NB4 (cell line): ENCODE data around the gene MACROD2.

Experiments
- POLR2A ChIP-seq: IDR thresholded peaks from 2 replicates; pipeline ENCODE4 v1.6.1; 2011; ENCODE audit warnings: mild to moderate bottlenecking; ENCODE audit not compliant: insufficient read length; ENCODE audit errors: extremely low read depth
- TF ChIP-seq, protein P1 (sequence below): IDR thresholded peaks from one replicate; pipeline ENCODE4 v1.5.1; 2012; ENCODE audit warnings: low read depth, low read length

DNA sequence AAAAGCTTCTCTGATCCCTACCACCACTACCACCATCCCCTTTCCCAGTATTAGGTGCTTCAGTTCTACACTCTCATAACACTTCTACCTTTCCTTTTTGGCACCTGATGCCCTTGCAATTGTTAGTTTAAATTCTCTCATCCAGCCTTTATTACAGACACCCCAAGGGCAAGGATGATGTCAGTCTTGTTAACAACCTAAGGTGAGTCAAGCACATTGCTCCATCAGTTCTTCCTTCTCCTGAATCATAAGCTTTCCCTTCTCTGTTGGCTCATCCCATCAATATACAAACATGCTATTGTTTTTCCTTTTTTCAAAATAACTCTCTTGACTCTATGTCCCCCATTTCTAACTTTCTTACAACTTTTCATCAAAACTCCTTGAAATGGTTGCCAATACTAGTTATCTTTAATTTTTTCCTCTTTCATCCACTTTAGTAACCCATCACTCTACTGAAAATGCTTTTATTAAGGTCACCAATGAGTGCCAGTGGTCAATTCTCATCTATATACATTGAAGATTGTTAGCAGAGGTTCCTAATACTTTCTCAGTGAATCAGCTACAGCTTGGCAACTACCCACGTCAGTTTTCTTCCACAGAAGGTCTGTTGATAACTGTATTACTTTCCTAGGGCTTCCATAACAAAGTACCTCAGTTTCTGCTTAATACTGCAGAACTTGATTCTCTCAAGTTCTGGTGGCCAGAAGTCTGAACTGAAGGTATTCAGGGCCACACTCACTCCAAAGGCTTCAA lies 439.2 kb downstream of the MACROD2 start:
- TF ChIP-seq, protein P1, sequence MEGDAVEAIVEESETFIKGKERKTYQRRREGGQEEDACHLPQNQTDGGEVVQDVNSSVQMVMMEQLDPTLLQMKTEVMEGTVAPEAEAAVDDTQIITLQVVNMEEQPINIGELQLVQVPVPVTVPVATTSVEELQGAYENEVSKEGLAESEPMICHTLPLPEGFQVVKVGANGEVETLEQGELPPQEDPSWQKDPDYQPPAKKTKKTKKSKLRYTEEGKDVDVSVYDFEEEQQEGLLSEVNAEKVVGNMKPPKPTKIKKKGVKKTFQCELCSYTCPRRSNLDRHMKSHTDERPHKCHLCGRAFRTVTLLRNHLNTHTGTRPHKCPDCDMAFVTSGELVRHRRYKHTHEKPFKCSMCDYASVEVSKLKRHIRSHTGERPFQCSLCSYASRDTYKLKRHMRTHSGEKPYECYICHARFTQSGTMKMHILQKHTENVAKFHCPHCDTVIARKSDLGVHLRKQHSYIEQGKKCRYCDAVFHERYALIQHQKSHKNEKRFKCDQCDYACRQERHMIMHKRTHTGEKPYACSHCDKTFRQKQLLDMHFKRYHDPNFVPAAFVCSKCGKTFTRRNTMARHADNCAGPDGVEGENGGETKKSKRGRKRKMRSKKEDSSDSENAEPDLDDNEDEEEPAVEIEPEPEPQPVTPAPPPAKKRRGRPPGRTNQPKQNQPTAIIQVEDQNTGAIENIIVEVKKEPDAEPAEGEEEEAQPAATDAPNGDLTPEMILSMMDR: no peak
- TF ChIP-seq POLR2A: no peak
